SK-N-MC (cell line): ENCODE results near the gene KLHL13.

Experiments used
- EZH2 ChIP-seq: fragments of 200-600 bp; sonication (generic); IDR thresholded peaks from one replicate; pipeline ENCODE4 v1.6.1; 2017; ENCODE audit warnings: antibody characterized with exemption
- POLR2AphosphoS5 ChIP-seq: IDR thresholded peaks from 2 replicates; pipeline ENCODE4 v1.6.1; 2012; ENCODE audit warnings: mild to moderate bottlenecking, low read depth, low read length, borderline replicate concordance

GRCh38 chrX:118153270-118153669, 36.7 kb upstream of the KLHL13 start:
- TF ChIP-seq EZH2 (no peak), POLR2AphosphoS5 (no peak)
